Psoas muscle (tissue), 8 donors: ENCODE results near the gene CRLF2. TPM values are rescaled to one million over a fixed set of nuclear protein-coding genes. Genes with fewer than 3 reads are reported as not detected.
"Not testable (repeated sequence)": the region's sequence is repeated elsewhere in the genome, so short reads cannot be mapped to it uniquely, and the experiment has no call there.

Experiments
- ATAC-seq, 4 donors: fragments of 200-7000 bp; cut with Tn5 transposase; one replicate each; pipeline ENCODE4 v1.9.1; 2020; ENCODE audit warnings: moderate library complexity in 3 of 4, mild to moderate bottlenecking in 2 of 4
- DNase-seq, 2 donors: peaks; one replicate each; pipeline ENCODE4 v3.0.0-alpha.2; 2020
- H3K27ac ChIP-seq: fragments of 200-600 bp; one replicate; pipeline ENCODE4 v1.8.0; 2022
- H3K27me3 ChIP-seq, 3 donors: fragments of 200-600 bp in 1 of 3; one replicate each; pipeline versions ENCODE4 v1.6.1 to v1.8.0; 2013 to 2022; ENCODE audit warnings: low read length in 2 of 3, mild to moderate bottlenecking in 2 of 3, moderate library complexity in 1 of 3; ENCODE audit not compliant: insufficient read depth in 3 of 3
- H3K36me3 ChIP-seq, 2 donors: fragments of 200-600 bp in 1 of 2; one replicate each; pipeline versions ENCODE4 v1.6.1 to v1.8.0; 2013 to 2022; ENCODE audit warnings: low read depth in 1 of 2, mild to moderate bottlenecking in 1 of 2, moderate library complexity in 1 of 2; ENCODE audit not compliant: insufficient read depth in 1 of 2
- H3K4me1 ChIP-seq: fragments of 200-600 bp; one replicate; pipeline ENCODE4 v1.8.0; 2022
- H3K4me3 ChIP-seq: fragments of 200-600 bp; one replicate; pipeline ENCODE4 v1.8.0; 2022; ENCODE audit warnings: mild to moderate bottlenecking
- H3K9me3 ChIP-seq: fragments of 200-600 bp; one replicate; pipeline ENCODE4 v1.8.0; 2022
- CTCF ChIP-seq: fragments of 200-600 bp; IDR thresholded peaks from one replicate; pipeline ENCODE4 v1.8.0; 2022; ENCODE audit warnings: antibody characterized with exemption
- WGBS, 3 donors: extraction: QIAGEN DNeasy Blood & Tissue Kit; methylation state at CpG; one replicate each; pipeline versions ENCODE4 v1.1.6 to v1.1.7; 2013; 5-methylcytosine and 5-hydroxymethylcytosine counted together
- intact Hi-C, 2 donors: fragments of 100-400 bp; cut with DNase I; formaldehyde crosslinking; loops; one replicate each; pipeline versions ENCODE4 v1.11.0 to v1.14.2; 2022
- polyA plus RNA-seq, 3 donors: library from polyadenylated mRNA; stranded (reverse); fragments of 200-250 nt; gene quantifications; one replicate each; pipeline ENCODE4 v1.2.3, GENCODE V29; 2013
- total RNA-seq, 4 donors: library from RNA; stranded (reverse); fragmentation: NEBNext Ultra II Directional in 2 of 4; extraction: Animal tissue kit (Norgen Biotek cat#: 25700) in 2 of 4; gene quantifications; one replicate each; pipeline versions ENCODE4 v1.2.1 to v1.2.4, GENCODE V29; 2021 to 2023
- donor health status: healthy with polysubstance abuse.
- donor health status: DM: no; HTN: no; CAD: no; lungs with moderate emphysema.
- donor health status: Bipolar disorder and iron deficiency.
- donor health status: healthy.
- donor health status: DM: yes; HTN: yes; CAD: no.
- donor health status: DM: no; HTN: no; CAD: no.
- donor health status: DM: no; HTN: no; CAD: no.
- donor health status: DM: yes; HTN: yes; CAD: no.

Gene CRLF2
- total and polyA plus RNA-seq, 7 donors: 0.13 to 0.15 TPM; not detected in 5

GRCh38 chrX:1185561-1185960 is 26.9 kb downstream of the CRLF2 start:
- Histone ChIP-seq H3K27me3 (no peaks in the 10 kb centered on the region), H3K36me3 (no peaks in the 10 kb centered on the region), H3K27ac (no peak overlapping the region), H3K9me3 (no peaks in the 10 kb centered on the region), H3K4me1 (no peaks in the 10 kb centered on the region), H3K4me3 (no peak overlapping the region)
- 81 to 85% (median 85%) methylated on average over 10 of the region's 10 CpGs for WGBS, 3 donors
- DNase-seq (no peak), ATAC-seq (no peak)
- intact Hi-C loops: no loop called here
- no peak for TF ChIP-seq CTCF

- H3K27me3 ChIP-seq: no peaks in the 10 kb centered on the region
- intact Hi-C loops: no loop called here
- H3K36me3 ChIP-seq: no peaks in the 10 kb centered on the region
- WGBS, 3 donors: 59 to 64% (median 62%) methylated on average over 4 of the region's 4 CpGs
- no peaks in the 10 kb centered on the region for H3K9me3 ChIP-seq
- no peak overlapping the region for H3K4me3 ChIP-seq
- no peak for TF ChIP-seq CTCF
- H3K4me1 ChIP-seq: no peaks in the 10 kb centered on the region
- ATAC-seq (no peak), DNase-seq (no peak)
- no peak overlapping the region for H3K27ac ChIP-seq
Observed at GRCh38 chrX:1182211-1182610, 30.2 kb downstream of the CRLF2 start.

- H3K9me3 ChIP-seq, H3K4me1 ChIP-seq, H3K4me3 ChIP-seq, intact Hi-C loops, H3K36me3 ChIP-seq, H3K27ac ChIP-seq, DNase-seq, ATAC-seq, H3K27me3 ChIP-seq: not testable (repeated sequence)
- 52 to 53% (median 52%) methylated on average over 14 of the region's 14 CpGs for WGBS, 3 donors
Observed at GRCh38 chrX:1181661-1182060, 30.8 kb downstream of the CRLF2 start.

- Histone ChIP-seq H3K36me3 (no peaks in the 10 kb centered on the region), H3K4me3 (no peak overlapping the region), H3K4me1 (no peaks in the 10 kb centered on the region), H3K27me3 (no peaks in the 10 kb centered on the region), H3K9me3 (no peaks in the 10 kb centered on the region), H3K27ac (no peak overlapping the region)
- ATAC-seq (no peak), DNase-seq (no peak)
- 70 to 78% (median 71%) methylated on average over 11 of the region's 11 CpGs for WGBS, 3 donors
- TF ChIP-seq CTCF: no peak
- intact Hi-C loops: no loop called here
Observed at GRCh38 chrX:1181170-1181569, 31.3 kb downstream of the CRLF2 start.

GRCh38 chrX:1178580-1179057 is 33.8 kb downstream of the CRLF2 start:
- no peak for ATAC-seq
- no peaks in the 10 kb centered on the region for H3K4me1 ChIP-seq
- H3K36me3 ChIP-seq: no peaks in the 10 kb centered on the region

GRCh38 chrX:1176531-1177320 is 35.7 kb downstream of the CRLF2 start:
- H3K4me3 ChIP-seq, H3K27ac ChIP-seq, DNase-seq, H3K27me3 ChIP-seq, H3K9me3 ChIP-seq, intact Hi-C loops, ATAC-seq, H3K36me3 ChIP-seq, H3K4me1 ChIP-seq: not testable (repeated sequence)
- WGBS, 3 donors: 79 to 85% (median 83%) methylated on average over 33 of the region's 33 CpGs

More at GRCh38 chrX:1178580-1179057, 33.8 kb downstream of the CRLF2 start:
- DNase-seq: no peak
- intact Hi-C loops: no loop called here
- no peaks in the 10 kb centered on the region for H3K9me3 ChIP-seq
- 6 to 9% (median 8%) methylated on average over 20 of the region's 20 CpGs for WGBS, 3 donors
- H3K4me3 ChIP-seq: no peak overlapping the region
- H3K27me3 ChIP-seq: no peaks in the 10 kb centered on the region
- no peak overlapping the region for H3K27ac ChIP-seq
- TF ChIP-seq CTCF: no peak

- WGBS, 3 donors: 68 to 73% (median 71%) methylated on average over 11 to 15 of the region's 17 CpGs
- ATAC-seq, H3K4me3 ChIP-seq, H3K36me3 ChIP-seq, H3K4me1 ChIP-seq, DNase-seq, H3K27me3 ChIP-seq, intact Hi-C loops, H3K27ac ChIP-seq, H3K9me3 ChIP-seq: not testable (repeated sequence)
Observed at GRCh38 chrX:1174609-1175545, 37.6 kb downstream of the CRLF2 start.
